ENCODE data around the gene UBXN11.
A peak's percentile ranks its signal among the peaks of the same experiment; 100 is the strongest.
"Not testable (repeated sequence)": the region's sequence is repeated elsewhere in the genome, so short reads cannot be mapped to it uniquely, and the experiment has no call there.

UBXN11 gene

GRCh38 chr1:26307363-26307781 lies 936 bp upstream of the UBXN11 start:
- DNase-seq (ENCODE audit: low spot score): no peak
- FAIRE-seq: no peak

GRCh38 chr1:26305667-26306289 lies 658 bp downstream of the UBXN11 start:
- DNase-seq (ENCODE audit: low spot score) (no peak), FAIRE-seq (no peak)

GRCh38 chr1:26302733-26303405 lies 3.6 kb downstream of the UBXN11 start:
- FAIRE-seq: peak; percentile 84
- DNase-seq (ENCODE audit: low spot score): peak; percentile 87

GRCh38 chr1:26300578-26301275 lies 5.7 kb downstream of the UBXN11 start:
- no peak for FAIRE-seq
- DNase-seq (ENCODE audit: low spot score): no peak

- DNase-seq (ENCODE audit: low spot score) (no peak), FAIRE-seq (no peak)
Observed at GRCh38 chr1:26297791-26298124, 8.7 kb downstream of the UBXN11 start.

DNA sequence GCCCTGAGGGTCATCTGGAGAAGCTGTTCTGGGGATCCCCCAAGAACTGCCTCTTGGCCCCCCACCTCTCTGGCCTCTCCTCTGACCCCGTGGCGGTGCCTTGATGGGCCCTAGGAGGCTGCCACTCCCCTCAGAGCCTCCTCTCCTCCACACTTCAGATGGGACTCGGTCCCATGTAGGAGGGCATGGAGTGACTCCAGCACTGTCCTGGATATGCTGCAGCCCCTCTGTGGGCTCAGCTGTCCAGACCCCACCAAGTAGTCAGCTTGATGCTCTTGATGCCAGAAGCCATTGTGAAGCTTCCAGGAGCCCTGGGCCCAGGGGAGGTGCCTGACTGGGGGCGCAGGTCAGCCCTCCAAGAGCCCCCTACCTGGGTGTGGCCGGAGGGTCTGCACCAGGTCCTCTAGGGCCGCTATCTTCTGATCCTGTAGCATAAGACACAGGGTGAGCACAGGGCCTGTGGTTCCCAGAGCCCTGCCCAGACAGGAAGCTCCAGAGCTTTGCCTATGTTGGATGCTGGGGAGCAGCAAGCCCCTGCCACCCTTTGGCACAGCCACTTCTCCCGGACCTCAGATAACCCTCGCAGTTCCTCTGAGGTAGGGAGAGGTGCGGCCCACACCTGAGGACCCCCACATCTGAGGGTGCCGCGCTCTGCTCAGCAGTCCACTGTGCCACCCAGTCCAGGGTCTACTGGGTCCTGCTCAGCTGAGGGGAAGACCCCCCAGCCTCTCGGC lies 9.2 kb downstream of the UBXN11 start:
- no peak for DNase-seq (ENCODE audit: low spot score)
- FAIRE-seq: no peak

DNA sequence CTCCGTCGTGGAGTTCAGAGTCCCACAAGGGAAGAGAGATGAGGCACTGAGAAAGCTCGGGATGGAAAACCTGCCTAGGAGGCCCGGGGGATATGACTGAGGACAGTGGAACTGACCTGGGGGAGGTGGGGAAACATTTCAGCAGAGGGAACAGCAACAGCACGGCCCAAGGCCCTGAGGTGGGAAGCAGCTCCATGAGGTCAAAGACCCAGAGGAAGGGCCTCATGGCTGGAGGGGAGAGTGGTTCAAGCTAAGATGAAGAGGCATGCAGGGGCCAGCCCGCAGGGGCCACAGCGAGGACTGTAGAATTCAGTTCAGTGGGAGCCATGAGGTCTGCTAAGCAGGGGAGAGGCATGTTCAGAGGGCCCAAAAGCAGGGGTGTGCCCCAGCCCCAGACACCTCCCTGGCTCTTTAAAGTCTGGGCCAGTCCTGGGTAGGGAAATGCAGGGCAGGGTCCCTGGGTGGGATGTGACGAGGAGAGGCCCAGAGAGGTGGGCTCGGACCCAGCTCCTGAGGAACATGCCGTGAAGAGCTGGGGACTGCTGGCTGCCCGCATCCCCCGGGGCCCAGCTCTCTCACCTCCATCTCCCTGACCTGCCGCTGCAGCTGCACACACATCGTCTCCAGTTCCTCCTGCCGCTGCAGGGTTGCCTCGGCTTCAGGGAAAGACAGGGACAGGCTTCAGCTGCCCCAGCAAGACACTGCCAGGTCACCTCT lies 9.9 kb downstream of the UBXN11 start:
- DNase-seq (ENCODE audit: low spot score): no peak
- FAIRE-seq: no peak

- no peak for DNase-seq (ENCODE audit: low spot score)
- no peak for FAIRE-seq
Observed at GRCh38 chr1:26295194-26296138, 11.0 kb downstream of the UBXN11 start.

- no peak for FAIRE-seq
- no peak for DNase-seq (ENCODE audit: low spot score)
Observed at GRCh38 chr1:26293911-26294463, 12.4 kb downstream of the UBXN11 start.

- FAIRE-seq; DNase-seq (ENCODE audit: low spot score): not testable (repeated sequence)
Observed at GRCh38 chr1:26292735-26293134, 13.7 kb downstream of the UBXN11 start.

DNA sequence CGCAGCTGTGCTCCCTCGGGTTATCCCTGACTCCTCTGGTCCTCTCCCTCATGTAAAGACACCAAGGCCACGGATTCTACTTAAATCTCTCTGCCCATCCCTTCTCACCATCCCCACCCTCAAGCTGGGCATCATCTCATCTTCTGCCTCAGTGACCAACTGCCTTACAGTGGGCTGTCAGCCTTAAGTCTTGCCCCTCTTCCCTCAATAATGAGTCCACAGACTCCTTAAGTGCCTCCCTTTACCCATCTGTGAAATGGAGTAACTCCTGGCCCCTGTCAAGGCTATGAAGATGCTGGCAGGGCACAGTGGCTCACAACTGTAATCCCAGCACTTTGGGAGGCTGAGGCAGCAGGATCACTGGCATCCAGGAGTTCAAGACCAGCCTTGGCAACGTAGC lies 14.5 kb downstream of the UBXN11 start:
- DNase-seq (ENCODE audit: low spot score) (no peak), FAIRE-seq (no peak)

DNA sequence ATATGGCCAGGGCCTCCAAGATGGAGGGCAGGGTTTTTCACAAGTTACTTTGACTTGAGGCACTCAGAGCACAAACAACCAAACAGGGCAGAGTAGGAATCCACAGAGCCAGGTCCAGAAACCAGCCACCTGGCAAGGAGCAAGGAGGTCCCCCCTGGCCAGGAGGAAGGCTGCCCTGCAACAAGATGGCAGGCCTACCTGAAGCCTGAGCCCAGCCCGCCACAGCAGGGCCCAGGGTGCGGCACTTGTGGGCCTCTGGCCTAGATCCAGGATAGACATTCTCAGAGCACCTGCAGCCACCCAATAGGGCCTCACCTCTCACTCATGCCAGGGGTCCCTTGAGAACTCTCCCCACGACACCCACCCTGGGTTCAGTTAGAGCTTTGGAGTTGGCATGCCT lies 15.0 kb downstream of the UBXN11 start:
- FAIRE-seq (no peak), DNase-seq (ENCODE audit: low spot score) (no peak)

DNA sequence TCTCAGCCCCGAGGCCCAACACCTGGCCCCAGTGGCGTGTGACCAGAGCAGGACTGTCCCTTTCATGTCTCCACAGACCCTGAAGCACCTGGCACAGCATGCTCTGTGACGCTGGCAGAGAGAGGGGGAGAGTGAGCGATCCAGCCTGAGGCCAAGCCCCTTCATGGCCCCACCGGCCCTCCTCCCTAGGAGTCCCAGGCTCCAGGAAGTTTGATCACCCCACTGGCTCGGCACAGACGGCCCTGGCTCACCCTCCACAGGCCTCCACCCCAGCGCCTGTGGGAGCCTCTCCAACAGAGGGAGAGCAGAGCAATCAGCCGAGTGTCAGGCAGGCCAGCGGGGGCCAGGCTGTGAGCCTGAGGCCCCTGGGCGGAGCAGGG lies 15.6 kb downstream of the UBXN11 start:
- FAIRE-seq (no peak), DNase-seq (ENCODE audit: low spot score) (no peak)

DNA sequence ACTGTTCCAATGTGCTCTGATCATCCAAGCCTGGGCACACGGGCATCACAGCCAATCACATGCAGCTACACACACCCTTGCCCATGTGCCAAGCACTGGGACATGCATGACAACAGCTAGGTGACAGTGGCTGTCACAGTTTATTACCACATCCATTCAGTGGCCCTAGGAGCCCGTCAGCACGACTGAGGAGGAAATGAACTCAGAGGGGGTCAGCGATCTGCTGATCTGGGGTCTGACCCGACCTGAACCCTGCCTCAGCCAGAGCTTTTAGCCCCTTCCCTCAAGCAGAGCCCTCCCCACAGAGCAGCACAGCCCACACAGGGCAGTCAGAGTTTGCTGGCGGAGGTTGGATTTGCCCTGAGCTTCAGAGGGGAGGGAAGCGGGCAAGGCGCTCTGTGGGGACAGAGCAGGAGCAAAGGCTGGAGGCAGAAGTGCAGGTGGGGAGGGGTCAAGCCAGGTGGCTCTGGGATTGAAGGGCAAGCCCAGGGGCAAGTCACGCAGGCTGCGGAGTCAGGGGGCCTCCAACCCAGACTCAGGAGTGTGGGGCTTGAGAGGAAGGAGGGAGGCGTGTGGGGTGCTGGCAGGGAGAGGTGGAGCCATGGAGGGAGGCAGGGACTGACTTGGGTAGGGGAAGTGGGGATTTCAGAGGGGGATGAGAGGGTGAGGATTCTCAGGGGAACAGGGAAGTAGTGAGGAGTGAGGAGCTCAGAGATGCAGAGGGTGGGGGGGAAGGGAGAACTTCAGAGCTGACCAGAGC lies 16.1 kb downstream of the UBXN11 start:
- no peak for FAIRE-seq
- DNase-seq (ENCODE audit: low spot score): no peak

GRCh38 chr1:26289158-26290059 lies 17.0 kb downstream of the UBXN11 start:
- DNase-seq (ENCODE audit: low spot score) (peak; percentile 71), FAIRE-seq (peak; percentile 22)

DNA sequence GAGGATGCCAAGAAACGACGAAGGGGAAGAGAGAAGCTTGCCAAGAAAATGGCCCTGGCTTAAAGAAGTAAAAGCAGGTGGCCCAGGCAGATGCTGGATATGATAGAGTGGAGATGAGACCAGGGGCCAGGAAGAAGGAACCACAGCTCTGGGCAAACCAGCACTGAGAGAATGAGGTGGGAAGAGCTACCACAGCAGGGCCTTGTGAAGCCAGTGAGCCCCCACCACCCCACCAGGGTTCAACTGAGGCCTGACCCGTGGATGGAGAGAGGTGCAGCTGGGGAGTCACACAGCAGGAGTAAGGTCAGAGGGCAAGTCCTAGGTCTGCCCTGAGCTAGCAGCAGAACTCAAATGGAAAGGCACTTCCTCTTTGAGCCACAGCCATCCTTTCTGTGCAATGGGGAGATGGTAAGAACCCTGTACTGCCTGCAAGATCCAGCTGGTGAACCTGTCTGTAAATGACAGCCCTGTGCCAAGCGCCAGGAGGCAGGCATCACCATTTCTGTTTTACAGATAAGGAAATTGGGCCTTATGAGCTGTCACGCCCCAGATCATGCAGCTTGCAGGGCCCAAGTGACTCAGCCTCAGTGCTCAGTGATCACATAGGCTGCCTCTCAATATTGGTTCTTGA lies 18.0 kb downstream of the UBXN11 start:
- DNase-seq (ENCODE audit: low spot score) (peak; percentile 40), FAIRE-seq (no peak)

DNA sequence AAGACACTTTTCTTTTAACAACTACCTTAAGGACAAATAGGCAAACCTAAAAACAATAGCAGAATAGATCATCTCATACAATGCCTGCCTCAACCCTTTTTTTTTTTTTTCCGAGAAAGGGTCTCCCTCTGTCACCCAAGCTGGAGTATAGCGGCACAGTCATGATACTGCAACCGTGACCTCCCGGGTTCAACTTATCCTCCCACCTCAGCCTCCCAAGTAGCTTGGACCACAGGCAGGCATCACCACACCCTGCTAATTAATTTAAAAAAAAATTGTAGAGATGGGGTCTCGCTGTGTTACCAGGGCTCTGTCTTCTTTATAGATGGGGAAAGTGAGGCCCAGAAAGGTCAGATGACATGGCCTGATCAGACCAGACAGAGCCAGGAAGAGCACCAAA lies 18.6 kb downstream of the UBXN11 start:
- no peak for DNase-seq (ENCODE audit: low spot score)

More for the DNA sequence above, 18.6 kb downstream of the UBXN11 start:
- FAIRE-seq: no peak

Data from RCC 7860 (cell line).